Measurements from ENCODE around the gene ZNF775. TPM values are rescaled to one million over a fixed set of nuclear protein-coding genes. Genes with fewer than 3 reads are reported as not detected.

The ZNF775 gene
- total RNA-seq, 2 experiments from 2014 or later, result 5.4 to 6.4 TPM

DNA sequence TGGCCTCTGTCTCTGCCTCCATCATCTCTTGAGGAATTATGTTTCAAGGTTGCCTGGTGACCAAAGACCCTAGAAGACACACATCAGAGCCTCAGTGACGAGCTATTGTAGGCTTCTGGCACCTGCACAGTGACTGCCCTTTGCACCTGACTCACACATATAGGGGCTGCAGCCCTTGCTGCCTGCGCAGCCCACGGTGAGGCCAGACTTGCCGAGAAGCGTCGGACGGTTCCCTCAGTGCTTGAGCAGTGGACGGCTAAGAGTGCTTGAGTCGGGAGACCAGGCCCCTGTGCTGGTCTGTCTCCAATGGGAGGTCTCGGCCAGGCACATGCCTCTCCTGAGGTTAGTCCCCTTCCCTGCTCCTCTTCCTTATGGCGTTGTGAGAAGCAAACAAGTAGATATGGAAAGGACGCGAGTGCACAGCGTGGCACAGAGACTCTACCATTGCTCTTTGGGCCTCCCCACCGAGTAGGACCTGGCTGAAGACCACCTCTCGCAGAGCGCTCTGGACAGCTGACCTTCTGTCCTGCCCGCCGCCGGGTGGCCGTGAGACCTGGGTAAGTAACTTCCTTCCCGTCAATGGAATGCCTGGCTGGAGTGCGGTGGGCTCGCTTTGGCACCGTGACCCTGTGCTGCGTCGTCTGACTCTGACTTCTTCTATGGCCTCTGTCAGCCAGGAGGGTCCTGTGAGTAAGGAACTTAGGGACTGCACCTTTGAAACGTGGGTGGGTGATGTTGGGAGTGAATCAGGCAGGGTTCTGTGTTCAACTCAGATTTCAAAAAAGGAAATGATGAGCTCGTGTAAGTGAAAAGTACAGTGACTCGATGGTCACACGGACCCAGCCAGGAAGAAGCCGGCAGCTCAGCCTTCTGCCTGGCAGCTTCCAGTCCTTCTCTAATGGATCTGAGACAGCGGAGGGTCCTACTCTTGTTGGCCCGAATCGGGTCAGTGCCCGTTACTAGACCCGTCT is 33.7 kb downstream of the ZNF775 start:
- Mint-ChIP-seq H3K27ac (peak overlapping the region; percentile 46), H3K27me3 (no peaks in the 10 kb centered on the region), H3K9me3 (no peaks in the 10 kb centered on the region), H3K4me1 (peaks cover 1% of the 10 kb centered on the region), H3K4me3 (no peak overlapping the region), H3K36me3 (peaks cover 13% of the 10 kb centered on the region)
- DNase-seq (no peak), ATAC-seq (ENCODE audit: low read depth) (no peak)
- POLR2A ChIA-PET, result interaction anchor here (0.5 kb wide), 1 partner anchor 490 kb away, joined by 3 read pairs; no protein-coding TSS in a partner anchor

DNA sequence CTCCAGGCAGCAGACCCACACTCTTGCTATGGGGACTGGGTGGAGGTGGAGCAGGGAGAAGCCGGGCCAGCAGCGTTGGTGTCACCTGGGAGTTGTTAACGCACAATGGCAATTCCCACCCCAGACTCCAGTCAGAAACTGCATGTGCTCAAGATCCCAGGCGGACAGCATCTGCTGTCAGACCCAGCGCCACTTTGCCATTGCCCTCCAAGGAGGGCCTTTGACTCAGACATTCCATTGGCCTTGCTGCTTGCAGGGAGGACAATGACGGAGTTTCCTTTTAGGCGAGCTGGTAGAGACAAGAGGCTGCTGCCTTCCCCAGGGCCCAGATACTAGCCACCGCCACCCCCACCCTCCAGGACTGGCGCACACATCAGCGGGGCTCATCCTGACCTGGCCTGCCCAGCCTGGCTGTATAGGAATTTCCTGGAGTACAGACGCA is 34.5 kb downstream of the ZNF775 start:
- POLR2A ChIA-PET, result no interaction called here
- ATAC-seq (ENCODE audit: low read depth) (no peak), DNase-seq (no peak)
- Mint-ChIP-seq H3K27ac (no peak overlapping the region), H3K4me1 (peaks cover 1% of the 10 kb centered on the region), H3K4me3 (no peak overlapping the region), H3K36me3 (peaks cover 11% of the 10 kb centered on the region), H3K27me3 (no peaks in the 10 kb centered on the region), H3K9me3 (no peaks in the 10 kb centered on the region)

DNA sequence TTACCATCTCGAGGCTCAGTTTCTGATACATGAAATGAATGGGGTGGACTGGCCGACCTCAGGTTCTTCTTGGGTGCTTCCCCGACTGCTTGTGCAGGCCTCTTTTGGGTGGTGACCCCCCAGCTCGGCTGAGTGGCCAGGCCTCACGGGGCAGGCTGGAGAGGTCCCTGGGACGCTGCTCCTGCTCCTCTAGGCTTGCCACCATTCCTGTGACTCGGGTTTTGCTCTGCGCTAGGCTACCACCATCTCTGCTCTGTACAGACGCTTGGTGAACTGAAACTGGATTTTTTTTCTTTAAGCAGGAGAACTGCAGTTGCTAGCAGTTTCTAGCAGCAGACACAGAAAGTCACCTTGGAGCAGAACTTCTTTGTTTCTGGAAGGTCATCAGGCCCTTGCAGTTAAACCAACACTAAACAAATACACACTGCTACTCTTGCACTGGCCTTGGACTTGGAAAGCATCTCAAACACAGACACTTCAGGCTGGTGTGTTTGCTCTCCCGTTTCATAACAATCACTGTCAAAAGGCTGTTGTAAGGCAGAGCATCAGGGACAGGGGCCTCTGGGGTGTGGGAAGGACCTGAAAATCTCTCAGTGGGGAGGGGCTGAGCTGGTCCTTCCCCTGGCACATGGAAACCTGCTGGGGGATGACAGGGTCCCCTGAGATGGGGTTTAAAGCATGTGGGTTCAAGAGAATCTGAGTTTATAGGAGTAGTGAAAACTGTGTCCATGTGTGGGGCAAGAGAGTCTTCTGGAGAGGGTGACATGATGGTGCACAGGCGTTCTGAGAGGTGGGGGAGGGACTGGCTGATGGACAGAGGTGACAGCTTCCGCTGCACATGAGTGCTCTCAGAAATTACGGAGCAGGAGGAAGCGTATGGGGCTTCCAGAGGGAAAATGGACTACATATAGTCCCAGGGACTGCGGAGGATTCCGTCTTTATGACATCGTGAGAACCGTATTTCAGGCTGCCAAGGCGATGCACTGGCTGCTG is 36.3 kb downstream of the ZNF775 start:
- Mint-ChIP-seq H3K4me3 (no peak overlapping the region), H3K36me3 (peaks cover 8% of the 10 kb centered on the region), H3K9me3 (no peaks in the 10 kb centered on the region), H3K27ac (no peak overlapping the region), H3K27me3 (no peaks in the 10 kb centered on the region), H3K4me1 (peaks cover 3% of the 10 kb centered on the region)
- POLR2A ChIA-PET, result interaction anchor here (0.6 kb wide), 1 partner anchor 335 kb away, joined by 3 read pairs; no protein-coding TSS in a partner anchor
- DNase-seq (no peak), ATAC-seq (ENCODE audit: low read depth) (no peak)

DNA sequence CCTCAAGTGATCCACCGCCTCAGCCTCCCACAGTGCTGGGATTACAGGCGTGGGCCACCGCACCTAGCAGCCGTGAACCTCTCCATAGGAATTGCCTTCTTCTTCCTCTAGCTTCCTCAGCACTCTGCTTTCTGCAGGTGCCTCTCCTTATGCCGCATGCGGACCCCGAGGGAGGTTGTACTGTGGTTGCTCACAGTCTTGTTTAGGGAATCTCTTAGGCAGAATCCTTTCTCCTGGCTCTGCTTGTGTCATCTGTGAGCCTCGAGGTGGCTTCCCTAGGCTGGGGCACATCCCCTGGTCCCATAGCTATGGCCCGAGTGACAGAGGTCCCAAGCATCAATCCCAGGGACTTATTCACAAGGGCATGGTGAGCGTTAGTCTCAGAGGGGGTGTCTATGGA is 38.1 kb downstream of the ZNF775 start:
- no peak for ATAC-seq (ENCODE audit: low read depth)
- Mint-ChIP-seq H3K4me3 (no peak overlapping the region), H3K27me3 (no peaks in the 10 kb centered on the region), H3K4me1 (peaks cover 6% of the 10 kb centered on the region), H3K27ac (no peak overlapping the region), H3K9me3 (no peaks in the 10 kb centered on the region), H3K36me3 (peaks cover 2% of the 10 kb centered on the region)
- POLR2A ChIA-PET, result interaction anchor here (1.3 kb wide), 1 partner anchor 10 kb away, joined by 3 read pairs; no protein-coding TSS in a partner anchor
- no peak for DNase-seq

DNA sequence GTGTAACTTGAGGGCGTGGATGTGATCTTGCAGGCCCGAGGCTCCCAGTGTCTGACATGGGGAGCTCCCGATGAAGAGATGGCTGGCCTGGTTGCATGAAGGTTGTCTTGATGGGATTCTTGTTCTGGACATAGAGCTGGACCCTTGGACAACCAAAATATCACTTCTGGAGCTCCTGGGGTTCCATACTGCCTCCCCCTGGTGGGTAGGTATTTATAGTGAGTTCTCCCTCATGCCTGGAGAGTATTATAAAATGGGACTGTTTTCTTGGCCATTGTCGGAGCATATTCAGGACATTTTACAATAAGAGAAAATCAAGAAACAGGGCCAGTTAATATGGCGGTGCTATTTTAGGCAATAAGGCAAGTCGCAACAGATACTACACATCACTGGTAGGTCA is 38.7 kb downstream of the ZNF775 start:
- Mint-ChIP-seq H3K36me3 (peaks cover 2% of the 10 kb centered on the region), H3K9me3 (no peaks in the 10 kb centered on the region), H3K27me3 (no peaks in the 10 kb centered on the region), H3K4me3 (no peak overlapping the region), H3K27ac (no peak overlapping the region), H3K4me1 (peaks cover 6% of the 10 kb centered on the region)
- ATAC-seq (ENCODE audit: low read depth), result no peak
- POLR2A ChIA-PET, result interaction anchor here (1.3 kb wide), 1 partner anchor 11 kb away, joined by 3 read pairs; no protein-coding TSS in a partner anchor
- no peak for DNase-seq

DNA sequence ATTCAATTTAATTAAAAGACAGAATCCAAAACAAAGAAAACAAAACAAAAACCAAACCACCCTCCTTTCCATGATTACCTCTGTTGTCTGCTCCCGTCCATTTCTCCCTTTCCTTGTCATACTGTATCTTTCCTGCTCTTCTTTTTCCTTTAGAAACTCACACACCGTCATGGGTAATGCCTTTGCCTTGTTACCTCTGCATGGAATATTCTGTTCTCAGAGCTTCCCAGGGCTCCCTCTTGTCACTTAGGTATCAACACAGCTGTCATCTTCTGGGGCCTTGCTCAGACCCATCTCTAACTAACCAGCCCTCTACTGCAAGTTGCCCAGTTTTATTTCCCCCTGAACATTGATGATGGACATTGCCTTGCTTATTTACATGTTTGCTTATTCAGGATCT is 41.1 kb downstream of the ZNF775 start:
- Mint-ChIP-seq H3K4me3 (no peak overlapping the region), H3K36me3 (no peaks in the 10 kb centered on the region), H3K9me3 (no peaks in the 10 kb centered on the region), H3K27ac (no peak overlapping the region), H3K4me1 (peaks cover 5% of the 10 kb centered on the region), H3K27me3 (no peaks in the 10 kb centered on the region)
- DNase-seq (no peak), ATAC-seq (ENCODE audit: low read depth) (no peak)
- POLR2A ChIA-PET, result no interaction called here

DNA sequence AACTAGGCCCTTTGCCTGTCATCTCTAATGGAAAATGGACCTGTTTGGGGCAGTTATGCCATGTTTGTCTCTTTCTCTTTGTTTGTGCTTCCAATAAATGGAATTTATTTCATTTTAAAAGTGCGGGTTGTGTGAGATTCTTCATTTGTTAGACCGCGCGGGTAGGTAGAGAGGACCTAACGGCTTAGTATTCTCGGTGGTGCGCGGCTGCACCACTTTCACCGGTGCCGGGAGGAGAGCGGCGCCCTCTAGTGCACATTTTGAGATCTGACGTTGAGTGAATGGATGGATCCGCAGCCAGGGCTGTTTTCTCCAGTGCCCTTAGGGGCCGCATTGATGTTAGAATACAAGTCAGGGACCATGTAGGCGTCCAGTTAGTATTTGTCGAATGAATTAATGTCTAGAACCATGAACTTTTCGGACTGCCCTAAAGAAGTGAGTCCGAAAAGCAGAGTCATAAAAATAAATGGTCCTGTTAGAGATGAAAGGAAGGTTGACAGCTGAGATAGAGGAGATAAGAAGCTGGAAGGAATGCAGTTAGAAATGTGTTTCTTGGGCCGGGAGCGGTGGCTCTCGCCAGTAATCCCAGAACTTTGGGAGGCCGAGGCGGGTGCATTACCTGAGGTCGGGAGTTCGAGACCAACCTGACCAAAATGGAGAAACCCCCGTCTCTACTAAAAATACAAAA is 42.0 kb downstream of the ZNF775 start:
- H3K27me3 Mint-ChIP-seq, result no peaks in the 10 kb centered on the region
- H3K4me3 Mint-ChIP-seq, result peak overlapping the region; percentile 20
- POLR2A ChIA-PET, result interaction anchor here (0.7 kb wide), 1 partner anchor 65 kb away, joined by 3 read pairs; no protein-coding TSS in a partner anchor
- H3K36me3 Mint-ChIP-seq, result no peaks in the 10 kb centered on the region
- no peaks in the 10 kb centered on the region for H3K9me3 Mint-ChIP-seq
- ATAC-seq (ENCODE audit: low read depth), result peak; percentile 99
- DNase-seq, result peak; percentile 81
- H3K27ac Mint-ChIP-seq, result no peak overlapping the region
- H3K4me1 Mint-ChIP-seq, result peaks cover 7% of the 10 kb centered on the region

DNA sequence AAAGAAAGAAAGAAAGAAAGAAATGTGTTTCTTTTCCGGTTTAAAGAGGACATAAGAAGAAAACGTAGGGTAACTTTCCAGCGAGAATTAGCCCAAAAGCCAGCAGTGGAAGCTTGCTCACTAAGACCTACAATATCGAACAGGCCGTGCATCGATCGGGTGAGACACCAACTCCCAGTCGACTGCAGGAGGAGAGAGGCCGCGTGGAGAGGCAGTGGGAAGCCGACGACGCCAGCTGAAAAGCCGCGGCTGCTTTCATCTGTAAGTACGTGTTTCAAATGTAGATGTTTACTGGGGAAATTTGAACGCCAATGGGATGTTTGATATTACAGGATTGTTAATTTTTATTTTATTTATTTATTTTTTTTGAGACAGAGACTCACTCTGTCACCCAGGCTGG is 42.7 kb downstream of the ZNF775 start:
- POLR2A ChIA-PET, result interaction anchor here (0.7 kb wide), 1 partner anchor 65 kb away, joined by 3 read pairs; no protein-coding TSS in a partner anchor
- Mint-ChIP-seq H3K4me3 (no peak overlapping the region), H3K36me3 (no peaks in the 10 kb centered on the region), H3K4me1 (peaks cover 7% of the 10 kb centered on the region), H3K9me3 (no peaks in the 10 kb centered on the region), H3K27ac (no peak overlapping the region), H3K27me3 (no peaks in the 10 kb centered on the region)
- ATAC-seq (ENCODE audit: low read depth) (no peak), DNase-seq (no peak)

DNA sequence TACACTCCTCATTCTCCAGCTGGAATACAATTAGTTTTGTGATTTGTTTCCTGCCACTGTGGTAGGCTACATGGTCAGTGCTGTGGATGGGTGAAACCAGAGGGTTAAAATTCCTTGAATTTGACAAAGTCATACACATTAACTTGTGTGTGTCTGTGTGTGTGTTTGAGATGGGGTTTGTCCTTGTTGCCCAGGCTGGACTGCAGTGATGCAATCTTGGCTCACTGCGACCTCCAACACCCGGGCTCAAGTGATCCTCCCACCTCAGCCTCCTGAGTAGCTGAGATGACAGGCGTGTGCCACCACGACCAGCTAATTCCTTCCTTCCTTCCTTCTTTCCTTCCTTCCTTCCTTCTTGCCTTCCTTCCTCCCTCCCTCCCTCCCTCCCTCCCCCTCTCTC is 46.5 kb downstream of the ZNF775 start:
- H3K9me3 Mint-ChIP-seq, result no peaks in the 10 kb centered on the region
- ATAC-seq (ENCODE audit: low read depth) (no peak), DNase-seq (no peak)
- no peak overlapping the region for H3K27ac Mint-ChIP-seq
- H3K4me1 Mint-ChIP-seq, result peaks cover 21% of the 10 kb centered on the region
- H3K4me3 Mint-ChIP-seq, result no peak overlapping the region
- POLR2A ChIA-PET, result interaction anchor here (0.6 kb wide), 1 partner anchor 362 kb away, joined by 3 read pairs; no protein-coding TSS in a partner anchor
- no peaks in the 10 kb centered on the region for H3K36me3 Mint-ChIP-seq
- no peaks in the 10 kb centered on the region for H3K27me3 Mint-ChIP-seq

DNA sequence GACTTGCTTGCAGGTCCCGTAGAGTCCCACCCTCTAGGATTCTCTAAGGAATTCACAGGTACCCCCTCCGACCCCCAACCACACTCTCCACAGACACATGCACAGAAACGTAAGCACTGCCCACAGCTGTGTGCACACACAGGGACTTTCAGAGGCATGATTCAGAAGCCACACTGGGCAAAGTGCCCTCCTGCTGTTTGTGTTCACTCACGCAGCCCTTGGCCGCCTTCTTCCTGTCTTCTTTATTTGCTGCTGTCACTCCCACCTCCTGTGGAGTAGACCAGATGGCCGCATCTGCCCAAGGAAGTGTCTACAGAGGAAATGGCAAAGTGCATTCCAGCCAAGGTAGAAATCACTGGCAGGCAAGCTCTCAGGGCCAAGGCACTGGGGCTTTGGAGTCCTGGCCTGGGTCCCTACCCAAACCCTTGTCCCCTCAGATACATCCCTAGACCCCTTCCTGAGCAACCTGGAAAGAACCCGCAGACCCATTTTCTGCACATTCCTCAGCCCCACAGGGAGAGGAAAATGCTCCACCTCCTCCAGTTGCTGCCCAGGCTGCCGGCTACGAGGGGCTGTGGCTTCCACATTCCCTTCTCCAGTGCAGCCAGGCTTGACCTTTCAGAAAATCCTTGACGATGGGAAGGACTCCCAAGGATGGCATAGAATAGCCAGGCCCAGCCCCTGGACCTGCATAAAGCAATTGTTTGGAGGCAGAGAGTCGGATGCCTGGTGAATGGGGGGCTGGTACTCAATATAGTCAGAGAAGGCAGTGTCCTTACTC is 49.7 kb downstream of the ZNF775 start:
- peaks cover 29% of the 10 kb centered on the region for H3K4me1 Mint-ChIP-seq
- peak overlapping the region; percentile 69 for H3K27ac Mint-ChIP-seq
- H3K9me3 Mint-ChIP-seq, result no peaks in the 10 kb centered on the region
- H3K27me3 Mint-ChIP-seq, result no peaks in the 10 kb centered on the region
- POLR2A ChIA-PET, result no interaction called here
- H3K36me3 Mint-ChIP-seq, result peaks cover 4% of the 10 kb centered on the region
- ATAC-seq (ENCODE audit: low read depth), result peak; percentile 72
- peak overlapping the region; percentile 35 for H3K4me3 Mint-ChIP-seq
- no peak for DNase-seq

DNA sequence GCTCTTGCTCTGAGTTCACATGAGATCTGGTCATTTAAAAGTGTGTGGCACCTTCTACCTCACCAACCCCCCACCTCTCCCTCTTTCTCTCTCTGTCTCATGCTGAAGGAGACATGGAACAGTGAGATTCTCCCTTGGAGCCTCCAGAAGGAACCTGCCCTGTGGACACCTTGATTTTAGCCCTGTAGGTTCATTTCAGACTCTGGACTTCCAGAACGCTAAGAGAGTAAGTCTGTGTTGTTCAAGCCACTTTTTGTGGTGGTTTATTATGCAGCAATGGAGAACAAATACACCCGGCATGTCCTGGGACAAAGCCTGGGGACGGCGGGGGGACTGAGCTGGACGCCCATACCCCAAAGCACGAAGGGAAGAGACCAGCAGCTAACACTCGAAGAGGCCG is 50.6 kb downstream of the ZNF775 start:
- H3K36me3 Mint-ChIP-seq, result peaks cover 4% of the 10 kb centered on the region
- no peaks in the 10 kb centered on the region for H3K27me3 Mint-ChIP-seq
- no peaks in the 10 kb centered on the region for H3K9me3 Mint-ChIP-seq
- DNase-seq, result no peak
- peak overlapping the region; percentile 2 for H3K27ac Mint-ChIP-seq
- ATAC-seq (ENCODE audit: low read depth), result no peak
- H3K4me3 Mint-ChIP-seq, result no peak overlapping the region
- POLR2A ChIA-PET, result no interaction called here
- peaks cover 35% of the 10 kb centered on the region for H3K4me1 Mint-ChIP-seq

DNA sequence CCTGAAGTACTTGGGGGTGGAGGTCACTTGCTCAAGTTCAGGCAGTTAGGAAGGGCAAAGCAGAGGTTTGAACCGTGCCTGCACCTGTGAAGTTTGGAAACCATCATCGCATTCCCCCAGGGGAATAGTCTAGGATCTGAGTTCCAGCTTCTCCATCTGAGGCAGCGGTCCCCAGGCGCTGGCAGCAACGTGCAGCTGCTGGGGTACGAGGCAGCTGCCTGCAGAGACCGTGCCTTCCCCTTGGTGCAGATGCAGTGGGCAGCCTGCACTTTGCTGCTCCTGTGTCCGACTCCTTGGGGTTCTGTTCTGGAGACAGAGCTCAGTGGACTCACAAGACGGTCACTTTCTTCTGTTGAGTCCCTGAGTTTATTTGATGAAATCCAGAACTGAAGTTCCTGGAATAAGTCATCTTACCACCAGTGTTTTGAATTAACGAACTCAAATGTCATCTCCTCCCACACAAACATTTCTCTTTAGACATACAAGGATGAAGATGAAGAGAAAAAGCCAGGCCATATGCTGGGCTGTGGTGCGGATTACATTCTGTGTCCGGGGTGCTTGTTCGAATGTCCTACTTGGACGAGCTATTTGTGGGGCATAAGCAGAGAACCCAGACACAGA is 51.4 kb downstream of the ZNF775 start:
- ATAC-seq (ENCODE audit: low read depth), result no peak
- Mint-ChIP-seq H3K9me3 (no peaks in the 10 kb centered on the region), H3K27me3 (no peaks in the 10 kb centered on the region), H3K4me3 (no peak overlapping the region), H3K4me1 (peaks cover 41% of the 10 kb centered on the region), H3K36me3 (peaks cover 6% of the 10 kb centered on the region), H3K27ac (no peak overlapping the region)
- POLR2A ChIA-PET, result no interaction called here
- no peak for DNase-seq
